ENCODE measurements around the gene CARMIL1.

DNA sequence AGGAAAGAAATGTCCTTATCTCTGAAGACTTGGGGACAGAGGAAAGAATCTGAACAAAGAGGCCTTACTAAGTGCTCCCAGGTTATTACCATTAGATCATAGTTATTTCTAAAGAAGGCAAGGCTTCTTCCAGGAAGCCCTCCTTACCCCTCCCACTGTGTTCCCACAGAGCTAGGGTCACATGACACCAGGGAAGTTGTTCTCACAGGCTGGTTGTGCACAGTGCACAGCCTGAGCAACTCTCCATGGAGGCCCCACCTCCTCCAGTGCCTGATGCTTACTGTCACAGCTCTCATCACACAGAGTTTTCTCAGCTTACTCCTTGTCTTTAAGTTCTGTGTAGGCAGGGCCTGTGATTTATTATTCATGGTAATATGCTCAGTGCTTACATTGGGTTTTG is 303.9 kb downstream of the CARMIL1 start:
- TF ChIP-seq RFX5 (IDR thresholded peaks at IDR 0.05; ENCODE audit: low read depth, low read length) (no peak), MYC (IDR thresholded peaks at IDR 0.05; ENCODE audit: insufficient read depth, insufficient read length, insufficient replicate concordance, low read length, severe bottlenecking) (no peak), NR2F1 (conservative IDR thresholded peaks at IDR 0.05) (no peak), RELA (IDR thresholded peaks at IDR 0.05; ENCODE audit: borderline replicate concordance, partially characterized antibody) (no peak)
- TF ChIP-seq, protein P1, sequence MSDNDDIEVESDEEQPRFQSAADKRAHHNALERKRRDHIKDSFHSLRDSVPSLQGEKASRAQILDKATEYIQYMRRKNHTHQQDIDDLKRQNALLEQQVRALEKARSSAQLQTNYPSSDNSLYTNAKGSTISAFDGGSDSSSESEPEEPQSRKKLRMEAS (IDR thresholded peaks at IDR 0.05; ENCODE audit: low read depth, low read length), result no peak
